Stimulated activated naive CD4-positive, alpha-beta T cell treated with Interleukin-2 at 50 U/mL for 16 hours (primary cell): ENCODE measurements around the gene CHN2.
A peak's percentile ranks its signal among the peaks of the same experiment; 100 is the strongest.
"Not testable (repeated sequence)": the region's sequence is repeated elsewhere in the genome, so short reads cannot be mapped to it uniquely, and the experiment has no call there.

Source experiments
- DNase-seq: peaks from one replicate; lab custom pipeline; 2025; lab: John Stamatoyannopoulos, UW

The CHN2 gene

GRCh38 chr7:29189743-29190201 is 4.8 kb upstream of the CHN2 start:
- DNase-seq = peak; percentile 5

GRCh38 chr7:29190349-29191045 is 4.1 kb upstream of the CHN2 start:
- no peak for DNase-seq

DNA sequence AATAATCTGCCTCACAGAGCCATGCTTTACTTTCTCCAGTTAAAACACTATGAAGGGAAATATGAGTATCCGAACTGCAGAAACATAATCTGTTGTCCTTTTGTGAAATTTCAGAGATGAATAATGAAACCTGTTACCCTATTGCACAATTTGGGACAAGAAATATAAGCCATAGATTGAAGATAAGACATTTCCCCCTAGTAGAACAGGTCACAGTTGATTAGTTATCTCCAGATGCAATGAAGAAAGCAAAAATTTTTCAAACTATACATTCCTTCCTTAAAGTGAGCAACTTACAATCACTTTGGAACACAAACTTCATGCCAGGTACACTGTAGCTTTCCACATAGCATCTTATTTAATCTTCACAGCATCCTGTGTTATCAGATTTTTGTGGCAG is 2.3 kb upstream of the CHN2 start:
- no peak for DNase-seq

DNA sequence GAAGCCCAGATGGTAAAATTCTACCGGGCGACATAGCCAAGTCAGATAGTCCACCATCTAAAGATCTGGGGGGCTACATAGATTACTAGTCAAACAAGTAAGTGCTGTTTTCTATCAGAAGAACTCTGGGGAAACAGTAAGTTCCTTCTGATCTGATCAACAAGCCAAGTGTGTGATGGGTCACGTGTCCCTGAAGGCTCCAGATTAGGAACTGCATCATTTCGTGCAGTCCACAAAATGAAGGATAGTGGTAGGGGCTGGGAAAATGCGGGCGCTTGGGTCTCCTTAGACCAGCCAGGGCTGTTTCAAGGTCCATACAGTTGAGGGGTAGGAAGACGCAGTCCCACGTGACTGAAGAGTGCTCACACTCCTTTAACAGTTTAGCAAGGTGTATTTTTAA is 1.8 kb upstream of the CHN2 start:
- no peak for DNase-seq

DNA sequence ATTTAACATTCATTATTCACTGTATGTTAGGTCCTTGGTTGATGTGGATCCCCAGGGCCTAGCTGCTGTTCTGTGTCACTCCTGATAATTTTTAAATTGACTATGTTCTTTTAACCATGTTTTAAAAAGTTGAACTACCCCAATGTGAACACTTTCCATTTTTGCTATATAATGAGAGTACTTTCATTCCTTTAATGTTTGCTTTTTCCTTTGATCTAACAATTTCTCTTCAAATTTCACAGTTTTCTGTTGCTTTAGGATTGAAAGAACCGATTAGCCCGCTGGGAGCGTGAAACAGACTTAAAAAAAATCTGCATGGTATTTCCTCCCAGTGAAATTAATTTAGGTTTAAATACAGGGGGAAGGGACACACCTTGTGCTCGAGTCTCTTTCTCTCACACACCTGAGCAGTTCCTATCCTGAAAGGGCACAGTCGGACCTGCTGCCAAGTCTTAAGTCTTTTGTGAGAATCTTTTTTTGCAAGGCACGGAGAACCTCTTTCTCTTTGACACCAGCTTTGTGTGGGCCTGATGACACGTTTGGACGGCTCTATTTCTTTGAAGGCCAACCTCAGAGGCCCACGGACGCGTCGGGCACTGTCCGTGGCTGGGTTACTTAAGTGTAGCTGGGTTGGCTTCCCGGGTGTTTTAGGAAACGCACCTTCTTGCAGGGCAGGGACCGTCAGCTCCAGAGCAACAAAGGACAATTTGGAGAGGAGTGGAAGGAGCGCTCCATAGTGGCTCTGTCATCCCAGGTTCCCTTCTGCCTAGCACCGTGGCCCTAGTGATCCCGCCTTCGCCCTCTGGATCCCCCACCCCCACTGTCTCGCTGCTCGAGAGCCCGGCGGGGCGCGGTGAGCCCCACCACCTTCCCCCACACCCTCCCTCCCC is 1.0 kb upstream of the CHN2 start:
- no peak for DNase-seq

DNA sequence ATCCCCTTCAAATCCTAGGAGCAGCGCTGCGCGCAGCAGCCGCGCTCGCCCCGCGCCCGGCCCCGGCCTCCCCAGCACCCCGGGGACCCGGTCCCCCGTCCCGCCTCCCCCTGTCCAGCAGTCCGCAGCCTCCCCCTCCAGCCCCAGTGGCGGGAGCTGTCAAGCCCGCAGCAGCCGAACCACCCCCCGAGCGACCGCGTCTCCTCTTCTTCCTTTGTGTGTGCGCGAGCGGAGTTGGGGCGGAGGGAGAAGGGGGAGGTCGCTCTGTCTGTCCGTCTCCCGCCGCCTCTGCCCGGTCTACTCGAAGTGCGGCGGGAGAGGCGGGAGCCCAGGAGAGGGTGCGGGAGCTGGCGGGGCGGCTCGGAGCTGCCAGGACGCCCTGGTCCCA is 375 bp upstream of the CHN2 start:
- DNase-seq = no peak

DNA sequence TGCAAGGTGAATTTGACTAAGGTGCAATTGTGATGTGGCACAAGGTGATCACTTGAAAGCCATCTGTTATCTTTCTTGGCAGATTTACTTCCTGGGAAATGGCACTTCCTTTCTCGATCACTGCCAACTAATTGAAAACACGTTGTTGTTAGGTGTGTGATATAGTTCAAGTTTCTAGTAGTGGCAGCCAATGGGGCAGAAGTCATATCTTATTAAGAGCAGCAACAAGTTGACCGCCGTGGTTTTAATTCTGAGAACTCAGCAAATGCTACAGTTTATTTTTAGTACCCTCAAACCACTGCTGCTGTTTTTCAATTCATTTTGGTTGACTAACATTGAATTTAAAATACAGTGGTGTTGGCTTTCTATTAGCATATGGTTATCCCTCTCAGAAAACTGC is 1.6 kb downstream of the CHN2 start:
- no peak for DNase-seq

DNA sequence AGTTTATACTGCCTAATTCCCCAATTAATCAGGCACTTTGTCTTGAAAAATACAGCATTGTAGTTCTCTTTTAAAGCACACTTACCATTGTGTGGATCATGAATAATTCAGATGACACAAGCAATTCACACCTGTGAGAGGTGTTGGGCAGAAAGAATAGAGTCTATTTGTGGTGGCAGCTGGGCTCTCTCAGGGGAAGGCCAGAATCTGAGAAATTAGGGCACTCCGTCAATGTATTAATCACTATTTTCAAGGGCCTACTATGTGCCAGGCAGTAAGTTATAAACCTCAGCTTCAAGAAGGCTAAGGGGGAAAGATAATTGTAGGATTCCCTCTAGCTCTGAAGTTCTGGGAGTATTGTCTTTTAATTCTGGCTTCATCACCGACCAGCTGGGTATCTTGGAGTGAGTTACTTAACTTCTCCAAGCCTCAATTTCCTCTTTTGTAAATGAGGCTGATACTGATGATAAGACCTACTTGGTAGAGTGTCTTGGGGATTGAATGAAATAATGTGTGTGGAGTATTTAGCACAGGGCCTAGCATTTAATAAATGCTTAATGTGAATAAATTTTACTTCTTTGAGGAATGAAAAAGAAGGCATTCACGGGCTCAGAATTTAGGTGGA is 2.5 kb downstream of the CHN2 start:
- DNase-seq = no peak

DNA sequence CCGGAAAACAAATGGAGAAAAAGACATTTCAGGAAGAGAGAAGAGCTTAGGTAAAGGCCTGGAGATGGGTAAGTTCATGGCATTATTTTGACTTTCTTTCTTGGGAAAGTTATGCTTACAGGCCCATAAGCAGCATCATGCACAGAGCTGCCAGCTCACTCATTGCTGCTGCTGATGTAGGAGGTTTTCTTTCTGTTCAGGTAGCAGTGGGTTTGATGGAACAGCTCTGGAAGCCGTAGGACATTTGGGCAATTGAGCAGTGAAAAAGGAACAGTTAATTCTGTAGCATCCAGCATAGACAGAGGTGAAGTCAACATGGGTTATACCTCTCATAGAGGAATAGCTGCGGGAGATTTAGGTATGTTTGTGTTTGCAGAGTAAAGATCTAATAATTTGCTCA is 3.3 kb downstream of the CHN2 start:
- DNase-seq = no peak

DNA sequence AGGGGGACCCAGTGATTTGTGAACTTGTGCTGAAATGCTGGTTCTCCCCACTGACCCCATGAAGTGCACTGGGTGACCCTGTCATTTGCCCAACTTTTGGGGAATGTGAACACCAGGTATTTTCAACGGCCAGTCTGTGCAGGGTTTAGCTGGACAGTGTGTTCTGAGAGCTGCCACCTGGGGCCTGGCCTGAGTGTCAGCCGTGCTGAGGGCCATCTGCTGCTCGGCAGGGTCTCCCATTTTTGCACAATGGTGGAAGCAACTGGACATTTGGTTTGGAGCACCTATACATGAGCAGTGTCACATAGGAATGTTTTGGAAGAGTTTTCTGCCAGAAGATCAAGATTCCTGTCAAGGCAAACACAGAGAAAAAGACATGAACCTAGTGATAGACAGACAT is 5.2 kb downstream of the CHN2 start:
- no peak for DNase-seq

- DNase-seq = no peak
These were observed 8.1 kb downstream of the CHN2 start for GRCh38 chr7:29202651-29203069.

- DNase-seq = no peak
These were observed 10.1 kb downstream of the CHN2 start for GRCh38 chr7:29204491-29205272.

GRCh38 chr7:29207162-29207801 is 12.7 kb downstream of the CHN2 start:
- no peak for DNase-seq

GRCh38 chr7:29208410-29209250 is 14.1 kb downstream of the CHN2 start:
- no peak for DNase-seq

- no peak for DNase-seq
These were observed 15.2 kb downstream of the CHN2 start for GRCh38 chr7:29209745-29210144.

- not testable (repeated sequence) for DNase-seq
These were observed 18.2 kb downstream of the CHN2 start for GRCh38 chr7:29212736-29213135.

GRCh38 chr7:29214056-29214455 is 19.5 kb downstream of the CHN2 start:
- no peak for DNase-seq

DNA sequence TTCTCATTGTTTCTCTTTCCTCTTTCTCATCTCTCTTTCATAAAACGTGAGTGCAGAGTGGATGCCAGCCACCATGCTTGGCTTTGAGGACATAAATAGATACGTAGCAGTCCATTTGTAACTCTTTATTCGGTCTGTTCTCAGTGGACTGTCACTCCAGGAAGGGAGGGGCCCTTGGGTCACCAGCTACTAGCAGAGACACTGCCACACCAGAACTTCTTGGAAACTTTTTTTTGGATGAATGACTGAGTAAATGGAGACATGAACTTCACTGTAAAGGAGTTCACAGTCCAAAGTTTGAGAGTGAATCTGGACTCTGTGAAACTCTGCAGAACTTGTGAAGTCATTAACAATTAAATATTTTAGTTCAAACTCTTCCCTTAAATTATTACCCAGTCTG is 20.2 kb downstream of the CHN2 start:
- DNase-seq = no peak

- DNase-seq = no peak
These were observed 21.6 kb downstream of the CHN2 start for GRCh38 chr7:29216128-29216527.

- no peak for DNase-seq
These were observed 22.5 kb downstream of the CHN2 start for GRCh38 chr7:29217113-29217512.

GRCh38 chr7:29224726-29225125 is 30.2 kb downstream of the CHN2 start:
- DNase-seq = no peak
